PC-9 (cell line): ENCODE measurements around the gene TTC31.

Experiments
- CTCF ChIP-seq: fragments of 200-600 bp; sonication (generic); conservative IDR thresholded peaks from 2 replicates; pipeline ENCODE4 v1.6.1; 2017; ENCODE audit warnings: mixed run types, antibody characterized with exemption, mild to moderate bottlenecking, moderate library complexity
- EZH2 ChIP-seq: fragments of 200-600 bp; sonication (generic); IDR thresholded peaks from 2 replicates; pipeline ENCODE4 v1.8.0; 2017; ENCODE audit warnings: antibody characterized with exemption, low read depth

GRCh38 chr2:74441690-74442482 is 41.0 kb upstream of the TTC31 start, which contains the start of gene RTKN:
- TF ChIP-seq CTCF (no peak), EZH2 (no peak)
